GM23338 (cell line): ENCODE results near the gene PVRIG.

Experiments used
- CREB1 ChIP-seq: fragments of 250-450 bp; sonication (Bioruptor Pico); IDR thresholded peaks from 2 replicates; pipeline ENCODE4 v1.5.0; 2020; ENCODE audit warnings: low read depth, mild to moderate bottlenecking, moderate library complexity
- EZH2 ChIP-seq: fragments of 200-600 bp; sonication (generic); IDR thresholded peaks from one replicate; pipeline ENCODE4 v1.8.0; 2017; ENCODE audit warnings: antibody characterized with exemption, mild to moderate bottlenecking, low read depth; ENCODE audit not compliant: unreplicated experiment
- EZH2phosphoT487 ChIP-seq: fragments of 200-600 bp; sonication (generic); IDR thresholded peaks from one replicate; pipeline ENCODE4 v1.8.1; 2018; ENCODE audit warnings: antibody characterized with exemption; ENCODE audit not compliant: unreplicated experiment
- JUNB ChIP-seq: IDR thresholded peaks from one replicate; pipeline ENCODE4 v1.6.1; 2016; ENCODE audit warnings: antibody characterized with exemption; ENCODE audit not compliant: unreplicated experiment
- NANOG ChIP-seq: IDR thresholded peaks from 2 replicates; pipeline ENCODE4 v1.6.1; 2016; ENCODE audit warnings: antibody characterized with exemption, borderline replicate concordance
- POLR2AphosphoS5 ChIP-seq: IDR thresholded peaks from 2 replicates; pipeline ENCODE4 v1.6.1; 2016; ENCODE audit warnings: antibody characterized with exemption, low read depth
- REST ChIP-seq: IDR thresholded peaks from one replicate; pipeline ENCODE4 v1.6.1; 2018; ENCODE audit warnings: antibody characterized with exemption; ENCODE audit not compliant: unreplicated experiment
- STAT1 ChIP-seq: IDR thresholded peaks from one replicate; pipeline ENCODE4 v1.6.1; 2016; ENCODE audit warnings: antibody characterized with exemption; ENCODE audit not compliant: unreplicated experiment
- ZNF114 ChIP-seq: fragments of 250-450 bp; sonication (Bioruptor Pico); IDR thresholded peaks from 2 replicates; pipeline ENCODE4 v1.5.0; 2020; ENCODE audit warnings: mild to moderate bottlenecking, moderate library complexity
- ZNF331 ChIP-seq: fragments of 250-450 bp; sonication (Bioruptor Pico); IDR thresholded peaks from 2 replicates; pipeline ENCODE4 v1.5.0; 2020; ENCODE audit warnings: low read depth, mild to moderate bottlenecking, moderate library complexity
- TF ChIP-seq, protein P1 (sequence below), 2 experiments: fragments of 200-600 bp in 1 of 2; sonication (generic) in 1 of 2; conservative IDR thresholded peaks; 2 replicates each; pipeline versions ENCODE4 v1.5.1 to v1.6.1; 2016 to 2017; ENCODE audit warnings: antibody characterized with exemption in 2 of 2, low read depth in 2 of 2, mild to moderate bottlenecking in 2 of 2, moderate library complexity in 1 of 2
- TF ChIP-seq, protein P2 (sequence below): IDR thresholded peaks from 2 replicates; pipeline ENCODE4 v1.6.1; 2016; ENCODE audit warnings: antibody characterized with exemption

DNA sequence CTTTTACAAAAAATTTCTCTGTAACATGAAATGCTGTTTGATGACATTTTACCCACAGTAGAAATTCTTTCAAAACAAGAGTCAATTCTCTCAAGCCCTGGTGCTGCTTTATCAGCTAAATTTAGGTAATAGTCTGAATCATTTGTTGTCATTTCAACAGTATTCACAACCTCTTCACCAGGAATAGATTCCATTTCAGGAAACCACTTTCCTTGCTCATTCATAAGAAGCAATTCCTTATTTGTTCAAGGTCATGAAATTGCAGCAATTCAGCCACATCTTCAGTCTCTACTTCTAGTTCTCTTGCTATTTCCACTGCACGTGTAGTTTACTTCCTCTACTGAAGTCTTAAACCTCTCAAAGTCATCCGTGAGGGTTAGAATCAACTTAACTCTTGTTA is 28.0 kb upstream of the PVRIG start:
- TF ChIP-seq, protein P1, sequence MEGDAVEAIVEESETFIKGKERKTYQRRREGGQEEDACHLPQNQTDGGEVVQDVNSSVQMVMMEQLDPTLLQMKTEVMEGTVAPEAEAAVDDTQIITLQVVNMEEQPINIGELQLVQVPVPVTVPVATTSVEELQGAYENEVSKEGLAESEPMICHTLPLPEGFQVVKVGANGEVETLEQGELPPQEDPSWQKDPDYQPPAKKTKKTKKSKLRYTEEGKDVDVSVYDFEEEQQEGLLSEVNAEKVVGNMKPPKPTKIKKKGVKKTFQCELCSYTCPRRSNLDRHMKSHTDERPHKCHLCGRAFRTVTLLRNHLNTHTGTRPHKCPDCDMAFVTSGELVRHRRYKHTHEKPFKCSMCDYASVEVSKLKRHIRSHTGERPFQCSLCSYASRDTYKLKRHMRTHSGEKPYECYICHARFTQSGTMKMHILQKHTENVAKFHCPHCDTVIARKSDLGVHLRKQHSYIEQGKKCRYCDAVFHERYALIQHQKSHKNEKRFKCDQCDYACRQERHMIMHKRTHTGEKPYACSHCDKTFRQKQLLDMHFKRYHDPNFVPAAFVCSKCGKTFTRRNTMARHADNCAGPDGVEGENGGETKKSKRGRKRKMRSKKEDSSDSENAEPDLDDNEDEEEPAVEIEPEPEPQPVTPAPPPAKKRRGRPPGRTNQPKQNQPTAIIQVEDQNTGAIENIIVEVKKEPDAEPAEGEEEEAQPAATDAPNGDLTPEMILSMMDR (conservative IDR thresholded peaks at IDR 0.05; ENCODE audit: low read depth in 2 of 2) = no peak
- TF ChIP-seq EZH2 (no peak), POLR2AphosphoS5 (no peak), STAT1 (no peak), ZNF331 (CRISPR knock-in tag) (no peak), EZH2phosphoT487 (no peak), NANOG (no peak), ZNF114 (CRISPR knock-in tag) (no peak), CREB1 (CRISPR knock-in tag) (no peak), JUNB (no peak), REST (no peak)
- TF ChIP-seq, protein P2, sequence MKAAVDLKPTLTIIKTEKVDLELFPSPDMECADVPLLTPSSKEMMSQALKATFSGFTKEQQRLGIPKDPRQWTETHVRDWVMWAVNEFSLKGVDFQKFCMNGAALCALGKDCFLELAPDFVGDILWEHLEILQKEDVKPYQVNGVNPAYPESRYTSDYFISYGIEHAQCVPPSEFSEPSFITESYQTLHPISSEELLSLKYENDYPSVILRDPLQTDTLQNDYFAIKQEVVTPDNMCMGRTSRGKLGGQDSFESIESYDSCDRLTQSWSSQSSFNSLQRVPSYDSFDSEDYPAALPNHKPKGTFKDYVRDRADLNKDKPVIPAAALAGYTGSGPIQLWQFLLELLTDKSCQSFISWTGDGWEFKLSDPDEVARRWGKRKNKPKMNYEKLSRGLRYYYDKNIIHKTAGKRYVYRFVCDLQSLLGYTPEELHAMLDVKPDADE = no peak
